Osteoblast (primary cell): ENCODE measurements around the gene C4orf50. TPM values are rescaled to one million over a fixed set of nuclear protein-coding genes. Genes with fewer than 3 reads are reported as not detected.

Experiments
- DNase-seq: peaks from one replicate; pipeline ENCODE4 v3.0.0; 2011; ENCODE audit warnings: low spot score, mixed read lengths; ENCODE audit not compliant: insufficient read length; ENCODE audit errors: missing footprints
- H2AFZ ChIP-seq: 2 replicates; pipeline ENCODE4 v1.6.0; 2011; ENCODE audit warnings: mild to moderate bottlenecking, low read length
- H3K27ac ChIP-seq: 2 replicates; pipeline ENCODE4 v1.5.1; 2011; ENCODE audit warnings: mild to moderate bottlenecking, low read depth, low read length, moderate library complexity
- H3K27me3 ChIP-seq: 2 replicates; pipeline ENCODE4 v1.6.0; 2012; ENCODE audit warnings: mild to moderate bottlenecking, control low read depth, inconsistent platforms, low read length, moderate library complexity; ENCODE audit not compliant: insufficient read depth
- H3K36me3 ChIP-seq: 2 replicates; pipeline ENCODE4 v1.5.1; 2011; ENCODE audit warnings: mild to moderate bottlenecking, low read length, control low read depth, moderate library complexity; ENCODE audit not compliant: insufficient read depth
- H3K4me1 ChIP-seq: 2 replicates; pipeline ENCODE4 v1.5.1; 2011; ENCODE audit warnings: mild to moderate bottlenecking, low read length, control low read depth, moderate library complexity; ENCODE audit not compliant: insufficient read depth
- H3K4me2 ChIP-seq: 2 replicates; pipeline ENCODE4 v1.6.0; 2011; ENCODE audit warnings: mild to moderate bottlenecking, low read length; ENCODE audit not compliant: insufficient read depth
- H3K4me3 ChIP-seq: fragments of 200-600 bp; sonication (generic); 3 replicates; pipeline ENCODE4 v1.5.1; 2012; ENCODE audit warnings: mild to moderate bottlenecking, low read length, inconsistent platforms; ENCODE audit not compliant: insufficient read depth
- H3K79me2 ChIP-seq: 2 replicates; pipeline ENCODE4 v1.6.0; 2012; ENCODE audit warnings: mild to moderate bottlenecking, low read length, control low read depth, inconsistent platforms; ENCODE audit not compliant: insufficient read depth
- H3K9me3 ChIP-seq: 2 replicates; pipeline ENCODE4 v1.5.1; 2011; ENCODE audit warnings: low read depth, low read length, control low read depth
- H4K20me1 ChIP-seq: 2 replicates; pipeline ENCODE4 v1.6.0; 2012; ENCODE audit warnings: mild to moderate bottlenecking, low read length, control low read depth; ENCODE audit not compliant: insufficient read depth
- total RNA-seq: library from RNA; depleted of rRNA; stranded (reverse); fragments of >200 nt; gene quantifications from 2 replicates; pipeline ENCODE4 v1.2.3, GENCODE V29; 2012
- TF ChIP-seq, protein P1 (sequence below): IDR thresholded peaks from 2 replicates; pipeline ENCODE4 v1.5.1; 2011; ENCODE audit warnings: mild to moderate bottlenecking, low read depth, low read length, moderate library complexity; ENCODE audit errors: extremely low read depth

Gene C4orf50
- total RNA-seq, 1 donor: not detected

- Histone ChIP-seq H4K20me1 (no peaks in the 10 kb centered on the region), H3K4me2 (no peak overlapping the region), H3K9me3 (no peaks in the 10 kb centered on the region), H3K27me3 (no peaks in the 10 kb centered on the region), H3K4me3 (no peak overlapping the region), H3K36me3 (no peaks in the 10 kb centered on the region), H3K79me2 (no peaks in the 10 kb centered on the region), H3K4me1 (no peaks in the 10 kb centered on the region), H2AFZ (no peak overlapping the region), H3K27ac (no peak overlapping the region)
- TF ChIP-seq, protein P1, sequence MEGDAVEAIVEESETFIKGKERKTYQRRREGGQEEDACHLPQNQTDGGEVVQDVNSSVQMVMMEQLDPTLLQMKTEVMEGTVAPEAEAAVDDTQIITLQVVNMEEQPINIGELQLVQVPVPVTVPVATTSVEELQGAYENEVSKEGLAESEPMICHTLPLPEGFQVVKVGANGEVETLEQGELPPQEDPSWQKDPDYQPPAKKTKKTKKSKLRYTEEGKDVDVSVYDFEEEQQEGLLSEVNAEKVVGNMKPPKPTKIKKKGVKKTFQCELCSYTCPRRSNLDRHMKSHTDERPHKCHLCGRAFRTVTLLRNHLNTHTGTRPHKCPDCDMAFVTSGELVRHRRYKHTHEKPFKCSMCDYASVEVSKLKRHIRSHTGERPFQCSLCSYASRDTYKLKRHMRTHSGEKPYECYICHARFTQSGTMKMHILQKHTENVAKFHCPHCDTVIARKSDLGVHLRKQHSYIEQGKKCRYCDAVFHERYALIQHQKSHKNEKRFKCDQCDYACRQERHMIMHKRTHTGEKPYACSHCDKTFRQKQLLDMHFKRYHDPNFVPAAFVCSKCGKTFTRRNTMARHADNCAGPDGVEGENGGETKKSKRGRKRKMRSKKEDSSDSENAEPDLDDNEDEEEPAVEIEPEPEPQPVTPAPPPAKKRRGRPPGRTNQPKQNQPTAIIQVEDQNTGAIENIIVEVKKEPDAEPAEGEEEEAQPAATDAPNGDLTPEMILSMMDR: no peak
- no peak for DNase-seq
Measured at GRCh38 chr4:6022607-6023288, 4.5 kb upstream of the C4orf50 start.

DNA sequence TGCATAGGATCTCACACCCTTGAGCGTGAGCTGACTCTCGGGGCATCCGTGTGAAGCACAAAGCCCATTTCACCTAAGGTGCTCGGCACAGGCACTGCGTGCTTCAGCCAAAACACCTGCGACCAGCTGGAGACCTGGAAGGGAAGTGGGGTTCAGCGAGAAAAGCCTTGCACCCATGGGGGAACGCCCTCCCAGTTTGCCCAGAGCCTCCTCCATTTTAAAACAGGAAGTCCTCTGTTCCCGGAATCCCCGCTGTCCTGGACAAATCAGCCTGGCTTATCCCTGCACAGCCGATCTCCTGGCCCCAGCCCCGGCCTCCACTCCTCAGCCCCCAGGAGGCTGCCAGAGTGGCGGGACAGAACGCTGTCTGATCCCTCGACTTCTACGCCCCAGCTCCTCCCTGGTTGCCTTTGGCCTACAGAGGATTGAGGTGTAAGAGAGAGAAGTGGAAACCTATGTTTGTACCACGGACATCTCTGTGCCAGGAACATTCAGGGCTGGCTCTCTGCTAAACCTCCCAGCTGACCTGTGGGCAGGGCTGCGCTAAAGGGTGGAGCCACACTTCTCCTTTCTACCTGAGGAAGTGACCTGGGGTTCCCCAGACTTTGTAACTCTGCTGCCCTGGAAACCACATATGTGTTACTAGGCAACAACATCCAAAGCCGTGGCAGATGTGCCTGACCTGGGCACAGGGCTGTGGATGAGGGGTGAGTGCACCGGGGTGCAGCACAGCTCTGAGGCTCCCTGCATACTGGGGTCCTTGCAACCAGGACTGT is 3.8 kb upstream of the C4orf50 start:
- no peak for DNase-seq
- H3K4me3 ChIP-seq: no peak overlapping the region
- H3K4me1 ChIP-seq: no peaks in the 10 kb centered on the region
- no peaks in the 10 kb centered on the region for H3K27me3 ChIP-seq
- no peaks in the 10 kb centered on the region for H3K36me3 ChIP-seq
- TF ChIP-seq, protein P1: no peak
- no peaks in the 10 kb centered on the region for H3K79me2 ChIP-seq
- no peak overlapping the region for H2AFZ ChIP-seq
- H3K27ac ChIP-seq: no peak overlapping the region
- no peaks in the 10 kb centered on the region for H4K20me1 ChIP-seq
- H3K9me3 ChIP-seq: no peaks in the 10 kb centered on the region
- H3K4me2 ChIP-seq: no peak overlapping the region

GRCh38 chr4:6020613-6021012 is 2.4 kb upstream of the C4orf50 start:
- H3K27ac ChIP-seq: no peak overlapping the region
- H3K79me2 ChIP-seq: no peaks in the 10 kb centered on the region
- H3K27me3 ChIP-seq: no peaks in the 10 kb centered on the region
- no peak overlapping the region for H3K4me2 ChIP-seq
- no peaks in the 10 kb centered on the region for H3K4me1 ChIP-seq
- no peak overlapping the region for H3K4me3 ChIP-seq
- no peaks in the 10 kb centered on the region for H3K36me3 ChIP-seq
- TF ChIP-seq, protein P1: no peak
- DNase-seq: no peak
- H2AFZ ChIP-seq: no peak overlapping the region
- H3K9me3 ChIP-seq: no peaks in the 10 kb centered on the region
- H4K20me1 ChIP-seq: no peaks in the 10 kb centered on the region
